GM23338 (cell line): Measurements from ENCODE around the gene ZNF782. TPM values are rescaled to one million over a fixed set of nuclear protein-coding genes. Genes with fewer than 3 reads are reported as not detected.

Experiments used
- ATAC-seq: fragments of 200-7000 bp; cut with Tn5 transposase; 3 replicates; pipeline ENCODE4 v1.9.1; 2020
- DNase-seq: peaks from one replicate; pipeline ENCODE4 v3.0.0-alpha.2; 2015; ENCODE audit warnings: low spot score
- H2AFZ ChIP-seq: fragments of 200-600 bp; sonication (generic); 2 replicates; pipeline ENCODE4 v1.8.0; 2016; ENCODE audit warnings: antibody characterized with exemption, mild to moderate bottlenecking, moderate library complexity
- H3F3A ChIP-seq: fragments of 200-600 bp; sonication (generic); replicated peaks from 2 replicates; pipeline ENCODE4 v1.8.0; 2017; ENCODE audit warnings: antibody characterized with exemption, mixed run types, low read depth
- H3K27ac ChIP-seq: fragments of 200-600 bp; sonication (generic); 2 replicates; pipeline ENCODE4 v1.6.1; 2016; ENCODE audit warnings: low read depth
- H3K27me3 ChIP-seq: fragments of 200-600 bp; sonication (generic); 2 replicates; pipeline ENCODE4 v1.8.0; 2016; ENCODE audit warnings: mild to moderate bottlenecking, mixed run types, moderate library complexity; ENCODE audit not compliant: insufficient read depth
- H3K36me3 ChIP-seq: fragments of 200-600 bp; sonication (generic); 2 replicates; pipeline ENCODE4 v1.8.0; 2016; ENCODE audit warnings: mild to moderate bottlenecking; ENCODE audit not compliant: insufficient read depth
- H3K4me1 ChIP-seq: fragments of 200-600 bp; sonication (generic); 2 replicates; pipeline ENCODE4 v1.8.0; 2016; ENCODE audit warnings: mild to moderate bottlenecking, moderate library complexity; ENCODE audit not compliant: insufficient read depth
- H3K4me2 ChIP-seq: fragments of 200-600 bp; sonication (generic); 2 replicates; pipeline ENCODE4 v1.7.1; 2017; ENCODE audit warnings: mixed run types
- H3K4me3 ChIP-seq: fragments of 200-600 bp; sonication (generic); 2 replicates; pipeline ENCODE4 v1.6.1; 2016; ENCODE audit warnings: mixed run types
- H3K79me2 ChIP-seq: fragments of 200-600 bp; sonication (generic); replicated peaks from 2 replicates; pipeline ENCODE4 v1.8.0; 2017; ENCODE audit warnings: mild to moderate bottlenecking; ENCODE audit not compliant: insufficient read depth
- H3K9me2 ChIP-seq: fragments of 200-600 bp; sonication (generic); 2 replicates; pipeline ENCODE4 v1.8.0; 2017; ENCODE audit not compliant: insufficient read depth
- H4K20me1 ChIP-seq: fragments of 200-600 bp; sonication (generic); replicated peaks from 2 replicates; pipeline ENCODE4 v1.8.0; 2017; ENCODE audit warnings: mild to moderate bottlenecking; ENCODE audit not compliant: insufficient read depth
- H3K27ac Mint-ChIP-seq: 2 replicates; pipeline ENCODE4 v1.8.0; 2020; ENCODE audit warnings: inconsistent platforms, mild to moderate bottlenecking, moderate library complexity, mixed read lengths
- H3K27me3 Mint-ChIP-seq: 3 replicates; pipeline ENCODE4 v1.8.0; 2022; ENCODE audit warnings: low read depth, mild to moderate bottlenecking, moderate library complexity, mixed read lengths, inconsistent platforms; ENCODE audit not compliant: insufficient read depth, poor library complexity
- H3K36me3 Mint-ChIP-seq: 3 replicates; pipeline ENCODE4 v1.8.0; 2021; ENCODE audit warnings: low read depth, mild to moderate bottlenecking, inconsistent platforms, moderate library complexity, mixed read lengths
- H3K4me1 Mint-ChIP-seq: 3 replicates; pipeline ENCODE4 v1.8.0; 2020; ENCODE audit warnings: mild to moderate bottlenecking, inconsistent platforms, mixed read lengths
- H3K4me3 Mint-ChIP-seq: 3 replicates; pipeline ENCODE4 v1.8.0; 2021; ENCODE audit warnings: moderate library complexity, mild to moderate bottlenecking, inconsistent platforms, mixed read lengths
- H3K9me3 Mint-ChIP-seq: 3 replicates; pipeline ENCODE4 v1.8.0; 2020; ENCODE audit warnings: moderate library complexity, mild to moderate bottlenecking, inconsistent platforms, mixed read lengths
- ZNF114 ChIP-seq: fragments of 250-450 bp; sonication (Bioruptor Pico); IDR thresholded peaks from 2 replicates; pipeline ENCODE4 v1.5.0; 2020; ENCODE audit warnings: mild to moderate bottlenecking, moderate library complexity
- ZNF331 ChIP-seq: fragments of 250-450 bp; sonication (Bioruptor Pico); IDR thresholded peaks from 2 replicates; pipeline ENCODE4 v1.5.0; 2020; ENCODE audit warnings: low read depth, mild to moderate bottlenecking, moderate library complexity
- polyA plus RNA-seq: library from polyadenylated mRNA; unstranded; fragments of >200 nt; fragmentation: Nextera tagmentation; extraction: Ambion mirVana; gene quantifications from 2 replicates; pipeline ENCODE4 v1.2.1, GENCODE V29; 2016
- total RNA-seq: library from RNA; depleted of rRNA; stranded (reverse); fragments of >200 nt; shearing (Covaris generic); gene quantifications from 2 replicates; pipeline ENCODE4 v1.2.3, GENCODE V29; 2014
- TF ChIP-seq, protein P1 (sequence below): fragments of 250-450 bp; sonication (Bioruptor Pico); IDR thresholded peaks from 2 replicates; pipeline ENCODE4 v1.5.0; 2020; ENCODE audit warnings: mild to moderate bottlenecking, moderate library complexity
- TF ChIP-seq, protein P2 (sequence below), 2 experiments: fragments of 200-600 bp in 1 of 2; sonication (generic) in 1 of 2; conservative IDR thresholded peaks; 2 replicates each; pipeline versions ENCODE4 v1.5.1 to v1.6.1; 2016 to 2017; ENCODE audit warnings: antibody characterized with exemption in 2 of 2, low read depth in 2 of 2, mild to moderate bottlenecking in 2 of 2, moderate library complexity in 1 of 2

ZNF782 gene
- total and polyA plus RNA-seq, 2 experiments from 2014 or later = 2.1 to 5.0 TPM

DNA sequence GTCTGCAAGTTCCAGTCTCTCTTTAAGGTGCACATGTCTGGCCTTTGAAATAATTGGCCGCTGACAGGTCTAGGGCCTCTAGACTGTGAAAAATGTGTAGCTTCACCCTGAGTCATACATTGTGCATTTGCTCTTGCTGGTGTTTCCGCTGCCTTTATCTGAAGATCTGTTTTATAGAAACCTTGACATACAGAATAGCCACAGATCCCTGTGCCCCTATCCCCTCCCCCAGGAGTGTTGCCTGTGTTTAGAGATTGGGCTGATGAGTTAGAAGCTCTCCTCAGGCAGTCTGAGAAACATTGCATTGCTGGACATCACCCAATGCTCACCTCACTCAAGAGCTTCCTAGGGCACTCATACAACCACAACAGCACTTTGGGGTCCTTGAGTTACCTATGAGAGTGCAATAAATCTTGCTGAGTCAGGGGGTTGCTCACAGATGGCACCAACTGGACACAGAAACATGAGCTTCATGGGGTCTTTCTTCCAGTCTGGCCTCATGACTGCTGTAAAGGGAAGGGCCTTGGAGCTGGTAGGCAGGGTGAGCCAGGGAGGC lies 3.8 kb upstream of the ZNF782 start (continued):
- TF ChIP-seq, protein P1, sequence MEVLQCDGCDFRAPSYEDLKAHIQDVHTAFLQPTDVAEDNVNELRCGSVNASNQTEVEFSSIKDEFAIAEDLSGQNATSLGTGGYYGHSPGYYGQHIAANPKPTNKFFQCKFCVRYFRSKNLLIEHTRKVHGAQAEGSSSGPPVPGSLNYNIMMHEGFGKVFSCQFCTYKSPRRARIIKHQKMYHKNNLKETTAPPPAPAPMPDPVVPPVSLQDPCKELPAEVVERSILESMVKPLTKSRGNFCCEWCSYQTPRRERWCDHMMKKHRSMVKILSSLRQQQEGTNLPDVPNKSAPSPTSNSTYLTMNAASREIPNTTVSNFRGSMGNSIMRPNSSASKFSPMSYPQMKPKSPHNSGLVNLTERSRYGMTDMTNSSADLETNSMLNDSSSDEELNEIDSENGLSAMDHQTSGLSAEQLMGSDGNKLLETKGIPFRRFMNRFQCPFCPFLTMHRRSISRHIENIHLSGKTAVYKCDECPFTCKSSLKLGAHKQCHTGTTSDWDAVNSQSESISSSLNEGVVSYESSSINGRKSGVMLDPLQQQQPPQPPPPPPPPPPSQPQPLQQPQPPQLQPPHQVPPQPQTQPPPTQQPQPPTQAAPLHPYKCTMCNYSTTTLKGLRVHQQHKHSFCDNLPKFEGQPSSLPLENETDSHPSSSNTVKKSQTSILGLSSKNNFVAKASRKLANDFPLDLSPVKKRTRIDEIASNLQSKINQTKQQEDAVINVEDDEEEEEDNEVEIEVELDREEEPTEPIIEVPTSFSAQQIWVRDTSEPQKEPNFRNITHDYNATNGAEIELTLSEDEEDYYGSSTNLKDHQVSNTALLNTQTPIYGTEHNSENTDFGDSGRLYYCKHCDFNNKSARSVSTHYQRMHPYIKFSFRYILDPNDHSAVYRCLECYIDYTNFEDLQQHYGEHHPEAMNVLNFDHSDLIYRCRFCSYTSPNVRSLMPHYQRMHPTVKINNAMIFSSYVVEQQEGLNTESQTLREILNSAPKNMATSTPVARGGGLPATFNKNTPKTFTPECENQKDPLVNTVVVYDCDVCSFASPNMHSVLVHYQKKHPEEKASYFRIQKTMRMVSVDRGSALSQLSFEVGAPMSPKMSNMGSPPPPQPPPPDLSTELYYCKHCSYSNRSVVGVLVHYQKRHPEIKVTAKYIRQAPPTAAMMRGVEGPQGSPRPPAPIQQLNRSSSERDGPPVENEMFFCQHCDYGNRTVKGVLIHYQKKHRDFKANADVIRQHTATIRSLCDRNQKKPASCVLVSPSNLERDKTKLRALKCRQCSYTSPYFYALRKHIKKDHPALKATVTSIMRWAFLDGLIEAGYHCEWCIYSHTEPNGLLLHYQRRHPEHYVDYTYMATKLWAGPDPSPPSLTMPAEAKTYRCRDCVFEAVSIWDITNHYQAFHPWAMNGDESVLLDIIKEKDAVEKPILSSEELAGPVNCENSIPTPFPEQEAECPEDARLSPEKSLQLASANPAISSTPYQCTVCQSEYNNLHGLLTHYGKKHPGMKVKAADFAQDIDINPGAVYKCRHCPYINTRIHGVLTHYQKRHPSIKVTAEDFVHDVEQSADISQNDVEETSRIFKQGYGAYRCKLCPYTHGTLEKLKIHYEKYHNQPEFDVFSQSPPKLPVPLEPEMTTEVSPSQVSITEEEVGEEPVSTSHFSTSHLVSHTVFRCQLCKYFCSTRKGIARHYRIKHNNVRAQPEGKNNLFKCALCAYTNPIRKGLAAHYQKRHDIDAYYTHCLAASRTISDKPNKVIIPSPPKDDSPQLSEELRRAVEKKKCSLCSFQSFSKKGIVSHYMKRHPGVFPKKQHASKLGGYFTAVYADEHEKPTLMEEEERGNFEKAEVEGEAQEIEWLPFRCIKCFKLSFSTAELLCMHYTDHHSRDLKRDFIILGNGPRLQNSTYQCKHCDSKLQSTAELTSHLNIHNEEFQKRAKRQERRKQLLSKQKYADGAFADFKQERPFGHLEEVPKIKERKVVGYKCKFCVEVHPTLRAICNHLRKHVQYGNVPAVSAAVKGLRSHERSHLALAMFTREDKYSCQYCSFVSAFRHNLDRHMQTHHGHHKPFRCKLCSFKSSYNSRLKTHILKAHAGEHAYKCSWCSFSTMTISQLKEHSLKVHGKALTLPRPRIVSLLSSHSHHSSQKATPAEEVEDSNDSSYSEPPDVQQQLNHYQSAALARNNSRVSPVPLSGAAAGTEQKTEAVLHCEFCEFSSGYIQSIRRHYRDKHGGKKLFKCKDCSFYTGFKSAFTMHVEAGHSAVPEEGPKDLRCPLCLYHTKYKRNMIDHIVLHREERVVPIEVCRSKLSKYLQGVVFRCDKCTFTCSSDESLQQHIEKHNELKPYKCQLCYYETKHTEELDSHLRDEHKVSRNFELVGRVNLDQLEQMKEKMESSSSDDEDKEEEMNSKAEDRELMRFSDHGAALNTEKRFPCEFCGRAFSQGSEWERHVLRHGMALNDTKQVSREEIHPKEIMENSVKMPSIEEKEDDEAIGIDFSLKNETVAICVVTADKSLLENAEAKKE (CRISPR knock-in tag) = no peak
- TF ChIP-seq ZNF114 (no peak), ZNF331 (no peak)

DNA sequence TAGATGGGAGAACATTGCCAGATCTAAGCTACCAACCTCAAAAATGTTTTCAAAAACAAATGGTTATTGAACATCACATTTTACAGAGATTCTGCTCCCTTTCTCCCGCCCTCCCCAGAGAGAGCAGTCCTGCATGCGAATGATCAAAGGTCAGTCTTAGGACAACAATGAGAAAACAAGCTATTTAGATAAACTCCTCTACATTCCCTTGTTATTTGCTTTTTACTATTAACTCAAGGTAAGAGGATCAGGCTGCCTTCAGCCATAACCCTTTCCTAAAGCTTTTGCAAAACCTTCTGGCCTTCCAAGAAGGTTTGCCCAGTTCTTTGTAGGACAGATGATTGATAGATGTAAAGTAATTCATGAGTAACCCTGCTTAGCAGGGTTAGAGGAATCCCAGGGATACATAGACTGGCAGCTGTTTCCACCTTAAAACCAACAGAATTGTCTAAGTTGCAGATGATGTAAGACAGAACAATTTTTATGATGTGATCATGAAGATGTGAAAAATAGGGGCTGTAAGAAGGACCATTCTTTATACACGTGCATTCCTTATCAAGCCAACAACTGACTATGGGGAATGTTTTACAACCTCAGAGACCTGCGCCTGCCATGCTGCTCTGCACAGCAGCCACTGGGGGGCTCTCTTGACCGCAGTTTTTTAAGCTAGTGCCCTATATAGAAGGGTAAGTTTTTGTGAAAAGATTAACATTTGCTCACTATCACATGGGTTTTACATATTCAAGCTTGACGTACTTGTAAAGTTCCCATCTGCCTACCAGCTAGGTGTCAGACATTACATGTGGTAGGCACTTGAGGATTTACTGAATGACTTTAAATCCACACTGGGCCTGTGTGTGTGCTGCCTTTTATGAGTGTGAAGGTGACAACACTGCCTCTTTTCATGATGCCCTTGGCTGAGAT lies 2.3 kb upstream of the ZNF782 start:
- H3K4me3 Mint-ChIP-seq = no peak overlapping the region

More for the DNA sequence above, 2.3 kb upstream of the ZNF782 start:
- TF ChIP-seq, protein P1 (CRISPR knock-in tag) = no peak
- TF ChIP-seq, protein P2, sequence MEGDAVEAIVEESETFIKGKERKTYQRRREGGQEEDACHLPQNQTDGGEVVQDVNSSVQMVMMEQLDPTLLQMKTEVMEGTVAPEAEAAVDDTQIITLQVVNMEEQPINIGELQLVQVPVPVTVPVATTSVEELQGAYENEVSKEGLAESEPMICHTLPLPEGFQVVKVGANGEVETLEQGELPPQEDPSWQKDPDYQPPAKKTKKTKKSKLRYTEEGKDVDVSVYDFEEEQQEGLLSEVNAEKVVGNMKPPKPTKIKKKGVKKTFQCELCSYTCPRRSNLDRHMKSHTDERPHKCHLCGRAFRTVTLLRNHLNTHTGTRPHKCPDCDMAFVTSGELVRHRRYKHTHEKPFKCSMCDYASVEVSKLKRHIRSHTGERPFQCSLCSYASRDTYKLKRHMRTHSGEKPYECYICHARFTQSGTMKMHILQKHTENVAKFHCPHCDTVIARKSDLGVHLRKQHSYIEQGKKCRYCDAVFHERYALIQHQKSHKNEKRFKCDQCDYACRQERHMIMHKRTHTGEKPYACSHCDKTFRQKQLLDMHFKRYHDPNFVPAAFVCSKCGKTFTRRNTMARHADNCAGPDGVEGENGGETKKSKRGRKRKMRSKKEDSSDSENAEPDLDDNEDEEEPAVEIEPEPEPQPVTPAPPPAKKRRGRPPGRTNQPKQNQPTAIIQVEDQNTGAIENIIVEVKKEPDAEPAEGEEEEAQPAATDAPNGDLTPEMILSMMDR (conservative IDR thresholded peaks at IDR 0.05; ENCODE audit: low read depth in 2 of 2) = peak; percentile 91 to 100
- H3K9me2 ChIP-seq = no peaks in the 10 kb centered on the region
- peak; percentile 48 for ATAC-seq
- no peaks in the 10 kb centered on the region for H4K20me1 ChIP-seq
- no peaks in the 10 kb centered on the region for H3K36me3 ChIP-seq
- Mint-ChIP-seq H3K9me3 (no peaks in the 10 kb centered on the region), H3K27me3 (peaks cover 9% of the 10 kb centered on the region), H3K36me3 (peaks cover 6% of the 10 kb centered on the region; the same call in 1 of the 3 replicates), H3K4me1 (peaks cover 43% of the 10 kb centered on the region), H3K27ac (no peak overlapping the region)
- no peak overlapping the region for H3K27ac ChIP-seq
- no peaks in the 10 kb centered on the region for H3K27me3 ChIP-seq
- H3K4me3 ChIP-seq = no peak overlapping the region
- peak; percentile 92 for DNase-seq
- H3K79me2 ChIP-seq = peaks cover 19% of the 10 kb centered on the region; the same call in 1 of the 2 replicates
- H3K4me1 ChIP-seq = peaks cover 18% of the 10 kb centered on the region; the same call in 1 of the 2 replicates
- no peaks in the 10 kb centered on the region for H3F3A ChIP-seq
- no peak overlapping the region for H2AFZ ChIP-seq
- peak overlapping the region; percentile 24; the same call in 1 of the 2 replicates for H3K4me2 ChIP-seq
